Adipocyte (in vitro differentiated cells): Measurements from ENCODE around the gene ELOVL7.

ENCODE experiments used
- DNase-seq: peaks from one replicate; pipeline ENCODE4 v3.0.0-alpha.2; 2015; ENCODE audit warnings: low read depth
- H3K27me3 ChIP-seq: replicated peaks from 2 replicates; pipeline ENCODE4 v1.7.0; 2013; ENCODE audit warnings: mild to moderate bottlenecking, low read length, moderate library complexity; ENCODE audit not compliant: control insufficient read depth, insufficient read depth
- H3K36me3 ChIP-seq: 2 replicates; pipeline ENCODE4 v1.7.0; 2013; ENCODE audit warnings: low read length, mild to moderate bottlenecking, moderate library complexity; ENCODE audit not compliant: control insufficient read depth, insufficient read depth, severe bottlenecking
- H3K4me1 ChIP-seq: 2 replicates; pipeline ENCODE4 v1.7.0; 2013; ENCODE audit warnings: mild to moderate bottlenecking, low read length, moderate library complexity; ENCODE audit not compliant: control insufficient read depth, insufficient read depth
- H3K4me3 ChIP-seq: 2 replicates; pipeline ENCODE4 v1.7.0; 2013; ENCODE audit warnings: mild to moderate bottlenecking, low read length, moderate library complexity
- H3K9ac ChIP-seq: 2 replicates; pipeline ENCODE4 v1.7.0; 2013; ENCODE audit warnings: mild to moderate bottlenecking, low read length, moderate library complexity
- H3K9me3 ChIP-seq: 2 replicates; pipeline ENCODE4 v1.7.0; 2013; ENCODE audit warnings: mild to moderate bottlenecking, low read length, moderate library complexity; ENCODE audit not compliant: control insufficient read depth

Gene ELOVL7

GRCh38 chr5:60789551-60789950, 54.5 kb downstream of the ELOVL7 start:
- H3K4me1 ChIP-seq, result no peaks in the 10 kb centered on the region
- H3K9me3 ChIP-seq, result no peaks in the 10 kb centered on the region
- H3K4me3 ChIP-seq, result no peak overlapping the region
- no peak overlapping the region for H3K9ac ChIP-seq
- no peak for DNase-seq
- no peaks in the 10 kb centered on the region for H3K36me3 ChIP-seq
- no peaks in the 10 kb centered on the region for H3K27me3 ChIP-seq

- Histone ChIP-seq H3K4me1 (no peaks in the 10 kb centered on the region), H3K27me3 (no peaks in the 10 kb centered on the region), H3K4me3 (no peak overlapping the region), H3K36me3 (no peaks in the 10 kb centered on the region), H3K9ac (no peak overlapping the region), H3K9me3 (no peaks in the 10 kb centered on the region)
- DNase-seq, result no peak
These were observed 55.1 kb downstream of the ELOVL7 start for GRCh38 chr5:60788863-60789513.

- H3K4me3 ChIP-seq, result no peak overlapping the region
- no peak for DNase-seq
- no peaks in the 10 kb centered on the region for H3K36me3 ChIP-seq
- no peak overlapping the region for H3K9ac ChIP-seq
- no peaks in the 10 kb centered on the region for H3K9me3 ChIP-seq
- no peaks in the 10 kb centered on the region for H3K27me3 ChIP-seq
- H3K4me1 ChIP-seq, result no peaks in the 10 kb centered on the region
These were observed 64.6 kb downstream of the ELOVL7 start for GRCh38 chr5:60779466-60779865.

- no peak overlapping the region for H3K4me3 ChIP-seq
- no peaks in the 10 kb centered on the region for H3K36me3 ChIP-seq
- no peak for DNase-seq
- no peaks in the 10 kb centered on the region for H3K27me3 ChIP-seq
- no peaks in the 10 kb centered on the region for H3K9me3 ChIP-seq
- no peak overlapping the region for H3K9ac ChIP-seq
- no peaks in the 10 kb centered on the region for H3K4me1 ChIP-seq
These were observed 67.7 kb downstream of the ELOVL7 start for GRCh38 chr5:60776343-60776742.

- Histone ChIP-seq H3K4me1 (no peaks in the 10 kb centered on the region), H3K9ac (no peak overlapping the region), H3K36me3 (no peaks in the 10 kb centered on the region), H3K9me3 (no peaks in the 10 kb centered on the region), H3K27me3 (no peaks in the 10 kb centered on the region), H3K4me3 (no peak overlapping the region)
- DNase-seq, result no peak
These were observed 78.9 kb downstream of the ELOVL7 start for GRCh38 chr5:60765019-60765709.

- no peak for DNase-seq
- Histone ChIP-seq H3K4me1 (no peaks in the 10 kb centered on the region), H3K4me3 (no peak overlapping the region), H3K36me3 (no peaks in the 10 kb centered on the region), H3K27me3 (no peaks in the 10 kb centered on the region), H3K9me3 (no peaks in the 10 kb centered on the region), H3K9ac (no peak overlapping the region)
These were observed 81.0 kb downstream of the ELOVL7 start for GRCh38 chr5:60763061-60763460.

GRCh38 chr5:60754495-60754894, 89.6 kb downstream of the ELOVL7 start:
- Histone ChIP-seq H3K36me3 (no peaks in the 10 kb centered on the region), H3K4me3 (no peak overlapping the region), H3K9me3 (no peaks in the 10 kb centered on the region), H3K4me1 (no peaks in the 10 kb centered on the region), H3K27me3 (no peaks in the 10 kb centered on the region), H3K9ac (no peak overlapping the region)
- no peak for DNase-seq

GRCh38 chr5:60744682-60745081, 99.4 kb downstream of the ELOVL7 start:
- Histone ChIP-seq H3K4me3 (no peak overlapping the region), H3K9me3 (peaks cover 14% of the 10 kb centered on the region), H3K4me1 (no peaks in the 10 kb centered on the region), H3K9ac (no peak overlapping the region), H3K36me3 (no peaks in the 10 kb centered on the region), H3K27me3 (peaks cover 7% of the 10 kb centered on the region)
- DNase-seq, result no peak

- peaks cover 7% of the 10 kb centered on the region for H3K27me3 ChIP-seq
These were observed 100.4 kb downstream of the ELOVL7 start for GRCh38 chr5:60743511-60744314.

GRCh38 chr5:60740322-60740721, 103.7 kb downstream of the ELOVL7 start:
- Histone ChIP-seq H3K9me3 (peaks cover 17% of the 10 kb centered on the region), H3K4me1 (no peaks in the 10 kb centered on the region), H3K4me3 (no peak overlapping the region), H3K36me3 (no peaks in the 10 kb centered on the region), H3K27me3 (no peaks in the 10 kb centered on the region), H3K9ac (no peak overlapping the region)
- DNase-seq, result no peak

More at GRCh38 chr5:60743511-60744314, 100.4 kb downstream of the ELOVL7 start:
- H3K4me1 ChIP-seq, result no peaks in the 10 kb centered on the region
- H3K4me3 ChIP-seq, result no peak overlapping the region
- peaks cover 17% of the 10 kb centered on the region for H3K9me3 ChIP-seq
- no peaks in the 10 kb centered on the region for H3K36me3 ChIP-seq
- no peak overlapping the region for H3K9ac ChIP-seq
- DNase-seq, result no peak

GRCh38 chr5:60738933-60739332, 105.1 kb downstream of the ELOVL7 start:
- no peak overlapping the region for H3K4me3 ChIP-seq
- no peaks in the 10 kb centered on the region for H3K4me1 ChIP-seq
- H3K9me3 ChIP-seq, result peaks cover 17% of the 10 kb centered on the region
- H3K27me3 ChIP-seq, result no peaks in the 10 kb centered on the region
- H3K36me3 ChIP-seq, result no peaks in the 10 kb centered on the region
- DNase-seq, result no peak
- H3K9ac ChIP-seq, result no peak overlapping the region
